ENCODE data around the gene C2CD5.
"Not testable (repeated sequence)": the region's sequence is repeated elsewhere in the genome, so short reads cannot be mapped to it uniquely, and the experiment has no call there.

C2CD5 gene

DNA sequence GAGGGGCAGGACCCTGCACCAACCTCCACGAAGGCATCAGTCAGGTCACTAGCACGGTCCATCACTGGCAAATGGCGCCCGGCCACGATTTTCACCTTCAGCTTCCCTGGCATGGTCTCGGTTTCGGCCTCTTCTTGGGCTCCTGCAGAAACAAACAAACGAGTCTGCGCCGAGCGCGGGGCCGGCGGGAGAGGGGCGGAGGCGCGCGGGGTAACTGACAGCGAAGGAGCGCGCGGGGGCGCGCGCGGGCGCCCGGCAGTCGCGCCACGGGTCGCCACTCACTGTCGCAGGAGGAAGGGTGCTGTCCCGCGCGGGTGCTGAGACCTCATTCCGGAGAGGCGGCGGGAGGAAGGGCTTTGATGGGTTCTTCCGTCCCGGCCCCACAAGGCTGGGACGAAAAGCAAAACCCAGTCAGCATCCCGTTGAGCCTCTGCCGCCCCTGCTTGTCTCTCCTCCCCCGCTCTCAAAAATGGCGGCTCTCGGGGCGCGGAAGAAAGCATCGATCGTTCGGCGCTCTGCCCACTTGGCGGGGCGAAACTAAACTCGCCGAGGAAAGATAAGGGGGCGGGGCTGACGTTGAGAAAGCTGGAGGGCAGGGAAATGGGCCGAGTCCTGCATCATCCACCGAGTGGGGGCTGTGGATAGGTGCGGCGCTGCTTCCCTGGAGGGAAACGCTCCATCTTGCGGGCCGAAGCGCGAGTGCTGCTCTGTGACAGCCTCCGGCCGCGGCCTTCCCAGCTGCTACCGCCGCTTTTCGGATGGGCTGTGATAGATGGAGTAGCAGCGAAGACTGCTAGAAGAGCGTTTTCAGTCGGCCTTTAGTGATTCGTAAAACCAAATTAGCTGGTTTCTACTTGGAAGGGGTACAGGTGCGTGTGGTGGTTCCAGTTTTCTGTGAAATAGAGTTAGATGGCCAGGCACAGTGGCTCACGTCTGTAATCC is at the start of gene C2CD5:
Gene C2CD5, minus strand, starts transcription at position 505 of the 942 bp plus-strand sequence. Its CDS starts 392 bp downstream, at position 113.
- DNase-seq (ENCODE audit: low read depth in 2 of 3, low spot score in 1 of 3), result peak; percentile 93 to 95 (median 93)

GRCh38 chr12:22593864-22594263 is 49.5 kb upstream of the C2CD5 start:
- DNase-seq (ENCODE audit: low read depth in 2 of 3, low spot score in 1 of 3), result no peak

GRCh38 chr12:22588817-22589216 is 44.5 kb upstream of the C2CD5 start:
- DNase-seq (ENCODE audit: low read depth in 2 of 3, low spot score in 1 of 3), result no peak

DNA sequence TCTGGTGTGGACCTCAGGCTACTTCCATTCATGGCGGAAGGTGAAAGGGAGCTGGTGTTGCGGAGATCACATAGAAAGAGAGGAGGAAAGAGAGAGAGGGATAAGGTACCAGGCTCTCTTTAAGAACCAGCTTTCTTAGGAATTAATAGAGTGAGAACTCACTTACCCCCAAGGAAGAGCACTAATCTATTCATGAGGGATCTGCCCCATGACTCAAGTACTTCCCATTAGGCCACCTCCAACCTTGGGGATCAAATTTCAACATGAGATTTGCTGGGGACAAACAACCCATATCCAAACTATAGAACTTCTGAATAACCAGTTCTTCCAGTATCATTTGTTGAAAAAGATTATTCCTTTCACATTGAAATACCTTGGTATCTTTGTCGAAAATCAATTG is 34.0 kb upstream of the C2CD5 start:
- DNase-seq (ENCODE audit: low read depth in 2 of 3, low spot score in 1 of 3), result no peak

GRCh38 chr12:22577667-22578066 is 33.3 kb upstream of the C2CD5 start:
- no peak for DNase-seq (ENCODE audit: low read depth in 2 of 3, low spot score in 1 of 3)

DNA sequence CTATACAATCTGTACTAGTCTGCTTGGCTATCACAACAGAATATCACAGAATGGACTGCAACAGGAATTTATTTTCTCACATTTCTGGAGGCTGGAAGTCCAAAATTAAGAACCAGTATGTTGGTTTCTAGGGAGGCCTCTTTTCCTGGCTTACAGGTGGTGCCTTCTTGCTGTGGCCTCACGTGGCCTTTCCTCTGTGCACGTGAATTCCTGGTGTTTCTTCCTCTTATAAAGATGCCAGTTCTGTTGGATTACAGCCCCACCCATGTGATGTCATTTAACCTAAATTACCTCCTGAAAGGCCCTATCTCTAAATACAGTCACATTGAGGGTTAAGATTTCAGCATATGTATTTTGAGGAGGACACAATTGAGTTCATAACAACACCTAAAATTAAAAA is 32.1 kb upstream of the C2CD5 start:
- DNase-seq (ENCODE audit: low read depth in 2 of 3, low spot score in 1 of 3), result no peak

GRCh38 chr12:22576065-22576464 is 31.7 kb upstream of the C2CD5 start:
- no peak for DNase-seq (ENCODE audit: low read depth in 2 of 3, low spot score in 1 of 3)

- DNase-seq (ENCODE audit: low read depth in 2 of 3, low spot score in 1 of 3), result no peak
Measured at GRCh38 chr12:22574921-22575320, 30.6 kb upstream of the C2CD5 start.

GRCh38 chr12:22573181-22573580 is 28.8 kb upstream of the C2CD5 start:
- DNase-seq (ENCODE audit: low read depth in 2 of 3, low spot score in 1 of 3), result no peak

DNA sequence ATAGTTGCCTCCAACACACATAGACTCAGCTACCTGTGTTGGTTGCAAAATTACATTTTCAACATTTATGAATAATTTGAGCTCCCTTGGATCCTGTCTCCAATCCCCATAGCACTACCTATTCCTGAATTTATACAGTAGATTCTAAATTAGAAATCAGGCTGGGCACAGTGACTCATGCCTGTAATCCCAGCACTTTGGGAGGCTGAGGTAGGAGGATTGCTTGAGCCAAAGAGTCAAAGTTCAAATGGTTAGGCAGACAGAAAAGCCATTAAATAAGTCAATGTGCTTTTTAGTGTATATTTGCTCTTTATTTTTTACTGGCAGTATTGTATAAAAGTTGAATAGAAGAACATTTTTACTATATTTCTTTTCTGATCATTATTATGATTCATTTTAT is 24.9 kb upstream of the C2CD5 start:
- DNase-seq (ENCODE audit: low read depth in 2 of 3, low spot score in 1 of 3), result no peak

DNA sequence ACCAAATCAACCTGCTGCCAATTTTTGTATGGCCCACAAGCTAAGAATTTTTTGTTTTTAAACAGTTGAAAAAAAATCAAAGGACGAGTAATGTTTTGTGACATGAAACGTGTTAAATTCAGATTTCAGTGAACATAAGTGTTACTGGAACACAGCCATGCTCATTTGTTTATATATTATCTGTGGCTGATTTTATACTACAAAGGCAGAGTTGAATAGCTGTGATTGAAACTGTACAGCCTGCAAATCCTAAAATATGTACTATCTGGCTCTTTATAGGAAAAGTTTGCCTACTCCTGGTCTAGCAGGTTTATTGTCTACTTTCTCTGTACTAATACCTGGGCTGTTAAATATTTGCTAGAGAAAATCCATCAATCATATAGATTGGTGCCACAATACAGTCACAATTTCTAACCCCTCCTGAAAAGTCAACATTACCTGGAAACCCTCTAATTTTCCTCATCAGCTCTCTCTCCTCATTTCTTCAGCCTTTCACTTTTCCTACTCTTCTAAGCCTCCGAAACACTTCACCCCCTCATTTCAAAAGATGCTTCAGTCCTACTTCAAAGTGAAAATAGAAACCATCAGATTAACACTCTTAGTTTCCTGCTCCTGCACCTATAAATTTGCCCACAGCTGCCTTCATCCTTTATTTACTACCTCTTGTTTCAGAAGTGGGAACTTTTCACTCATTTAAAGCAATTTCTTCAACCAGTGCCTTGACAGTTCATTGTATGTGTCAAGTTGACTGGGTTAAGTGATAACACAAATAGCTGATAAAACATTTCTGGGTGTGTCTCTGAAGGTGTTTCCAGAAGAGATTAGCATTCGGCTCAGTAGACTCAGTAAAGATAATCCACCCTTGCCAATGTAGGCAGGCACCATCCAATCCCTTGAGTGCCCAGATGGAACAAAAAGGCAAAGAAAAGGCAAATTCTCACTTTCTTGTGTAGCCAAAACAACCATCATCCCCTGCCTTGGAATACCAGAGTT is 18.0 kb upstream of the C2CD5 start:
- no peak for DNase-seq (ENCODE audit: low read depth in 2 of 3, low spot score in 1 of 3)

GRCh38 chr12:22554750-22555149 is 10.4 kb upstream of the C2CD5 start:
- not testable (repeated sequence) for DNase-seq (ENCODE audit: low read depth in 2 of 3, low spot score in 1 of 3)

- DNase-seq (ENCODE audit: low read depth in 2 of 3, low spot score in 1 of 3), result no peak
Measured at GRCh38 chr12:22551624-22552023, 7.3 kb upstream of the C2CD5 start.

DNA sequence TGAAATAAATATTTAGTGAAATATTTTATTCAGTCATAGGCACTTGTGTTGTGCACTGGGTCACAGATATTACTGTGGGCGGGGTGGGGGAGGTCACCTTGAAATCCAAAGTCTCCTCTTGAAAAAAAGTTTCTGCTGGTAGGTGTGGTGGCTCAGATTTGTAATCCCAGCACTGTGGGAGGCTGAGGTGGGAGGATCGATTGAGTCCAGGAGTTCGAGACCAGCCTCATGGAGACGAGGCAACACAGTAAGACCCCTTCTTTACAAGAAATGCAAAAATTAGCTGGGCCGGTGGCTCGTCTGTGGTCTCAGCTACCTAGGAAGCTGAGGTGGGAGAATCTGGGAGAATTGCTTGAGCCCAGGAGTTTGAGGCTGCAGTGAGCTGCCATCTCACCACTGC is 913 bp upstream of the C2CD5 start:
- no peak for DNase-seq (ENCODE audit: low read depth in 2 of 3, low spot score in 1 of 3)

DNA sequence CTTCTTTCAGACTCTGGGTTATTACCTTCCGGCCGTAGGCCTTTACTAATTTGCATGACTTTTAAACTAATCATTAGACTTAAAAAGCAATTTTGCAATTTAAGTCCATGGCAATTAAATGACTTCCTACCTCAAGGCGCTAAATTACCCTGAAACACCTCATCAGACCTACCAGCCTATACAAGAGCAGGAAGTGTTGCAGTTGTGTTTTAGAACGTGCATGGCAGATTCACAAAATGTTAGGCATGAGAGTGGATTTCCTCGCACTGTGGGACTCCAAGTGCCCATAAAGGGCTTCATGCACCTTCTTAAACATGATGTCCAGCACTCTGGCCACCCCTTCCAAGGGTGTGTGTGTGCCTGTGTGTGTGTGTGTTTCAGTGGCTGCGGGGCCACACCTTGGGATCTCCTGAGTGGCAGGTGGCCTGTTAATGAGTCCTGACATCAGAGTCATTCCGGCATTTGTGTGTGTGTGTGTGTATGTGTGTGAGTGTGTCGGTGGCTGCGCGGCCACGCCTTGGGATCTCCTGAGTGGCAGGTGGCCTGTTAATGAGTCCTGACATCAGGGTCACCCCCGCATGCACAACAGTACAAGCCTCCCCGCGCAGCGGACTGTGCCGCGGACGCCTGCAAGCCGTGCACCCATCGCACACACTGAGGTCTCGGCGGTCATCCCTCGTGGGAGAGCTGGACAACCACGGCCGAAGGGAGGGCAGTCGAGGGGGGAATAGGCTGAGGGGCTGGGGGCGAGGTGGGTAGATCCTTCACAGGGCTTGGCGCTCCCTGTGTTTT is 900 bp downstream of the C2CD5 start:
- DNase-seq (ENCODE audit: low read depth in 2 of 3, low spot score in 1 of 3), result peak; percentile 31 to 53 (median 38)

DNA sequence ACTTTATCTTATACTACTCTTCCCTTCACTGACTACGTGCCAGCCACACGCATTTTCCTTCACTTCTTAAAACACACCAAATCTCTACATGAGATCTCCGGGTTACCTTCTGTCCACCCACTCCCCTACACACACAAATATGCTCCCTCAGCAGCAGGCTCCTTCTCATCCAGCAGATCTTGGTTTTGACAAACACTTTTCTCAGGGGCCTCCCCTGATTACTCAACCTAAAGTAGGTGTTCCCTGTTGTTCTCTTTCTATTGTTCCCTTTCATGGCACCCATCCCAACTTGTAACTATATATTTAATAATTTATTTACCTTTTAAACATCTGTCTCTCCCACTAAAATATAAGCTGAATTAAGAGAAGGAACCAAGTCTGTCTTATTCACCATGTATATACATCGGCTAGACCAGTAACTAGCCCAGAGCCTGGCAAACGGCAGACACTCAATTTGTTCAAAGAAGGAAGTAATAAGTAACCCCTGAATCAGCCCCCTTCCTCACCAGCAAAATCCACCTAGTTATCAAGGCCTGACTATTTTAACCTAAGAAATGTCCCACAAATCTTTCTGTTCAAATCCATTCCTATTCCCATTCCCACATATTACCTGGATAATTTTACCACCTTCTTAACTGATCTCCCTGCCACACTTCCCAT is 2.7 kb downstream of the C2CD5 start:
- no peak for DNase-seq (ENCODE audit: low read depth in 2 of 3, low spot score in 1 of 3)

- DNase-seq (ENCODE audit: low read depth in 2 of 3, low spot score in 1 of 3), result no peak
Measured at GRCh38 chr12:22539055-22539454, 5.3 kb downstream of the C2CD5 start.

DNA sequence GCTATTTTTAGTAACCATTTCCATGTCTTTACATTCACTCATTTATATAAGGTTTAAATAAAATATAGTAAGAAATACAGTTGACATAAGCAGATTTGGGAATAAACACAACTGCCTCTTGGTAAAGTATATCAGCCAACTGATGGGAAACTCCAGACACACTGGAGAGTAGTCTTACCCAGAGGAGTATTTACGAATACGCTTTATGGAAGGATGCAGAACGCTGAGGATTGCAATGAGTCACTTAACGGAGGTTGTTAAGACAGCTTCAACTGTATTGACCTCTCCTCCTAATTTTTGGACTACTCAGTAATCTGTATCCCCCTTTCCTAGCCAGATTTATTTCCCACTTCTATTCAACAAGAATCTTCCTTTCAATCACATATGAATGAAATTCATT is 6.0 kb downstream of the C2CD5 start:
- DNase-seq (ENCODE audit: low read depth in 2 of 3, low spot score in 1 of 3), result no peak

- no peak for DNase-seq (ENCODE audit: low read depth in 2 of 3, low spot score in 1 of 3)
Measured at GRCh38 chr12:22536971-22537544, 7.3 kb downstream of the C2CD5 start.

DNA sequence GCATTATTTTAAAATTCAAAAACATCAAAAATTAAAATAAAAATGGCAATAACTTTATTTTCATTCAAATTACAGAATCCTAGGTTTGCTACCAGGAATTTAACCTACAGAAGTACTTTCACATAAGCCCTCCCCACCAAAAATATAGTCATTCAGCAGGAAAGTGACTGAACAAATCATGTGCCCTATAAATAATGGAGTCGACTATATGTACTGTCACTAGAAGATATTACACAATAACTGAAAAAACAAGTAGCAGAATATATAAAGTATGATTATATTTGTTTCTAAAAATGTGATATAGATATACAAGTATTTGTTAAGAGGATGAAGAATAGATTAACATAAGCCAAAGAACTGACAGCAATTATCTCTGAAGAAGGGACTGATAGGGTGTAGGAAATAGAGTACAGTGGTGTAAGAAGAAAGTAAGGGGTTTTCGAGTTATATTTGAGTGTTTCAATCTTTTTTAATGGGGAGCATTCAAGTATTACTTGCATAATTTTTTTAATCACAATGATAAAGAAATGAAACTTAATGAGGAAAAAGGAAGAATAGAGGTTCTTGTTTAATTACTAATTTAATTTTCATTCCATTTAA is 7.9 kb downstream of the C2CD5 start:
- no peak for DNase-seq (ENCODE audit: low read depth in 2 of 3, low spot score in 1 of 3)

All from stimulated activated CD4-positive, alpha-beta T cell treated with anti-CD3 and anti-CD28 coated beads, Interleukin-12 subunit alpha, Interleukin-12 subunit beta, amount 100 ng/mL, for 48 hours (primary cell).